Mucosa of stomach (tissue), 1 donor: Measurements from ENCODE around the gene TAF7.

Source experiments
- H3K27me3 ChIP-seq: one replicate; pipeline ENCODE4 v1.7.0; 2013; ENCODE audit warnings: mild to moderate bottlenecking, low read length; ENCODE audit not compliant: control insufficient read depth, insufficient read depth
- H3K36me3 ChIP-seq: one replicate; pipeline ENCODE4 v1.7.0; 2013; ENCODE audit warnings: low read length; ENCODE audit not compliant: control insufficient read depth, insufficient read depth
- H3K4me1 ChIP-seq: one replicate; pipeline ENCODE4 v1.7.0; 2013; ENCODE audit warnings: mild to moderate bottlenecking, low read length; ENCODE audit not compliant: control insufficient read depth, insufficient read depth
- H3K4me3 ChIP-seq: one replicate; pipeline ENCODE4 v1.7.0; 2013; ENCODE audit warnings: low read length
- H3K9ac ChIP-seq: one replicate; pipeline ENCODE4 v1.7.0; 2013; ENCODE audit warnings: mild to moderate bottlenecking, low read length, moderate library complexity
- H3K9me3 ChIP-seq: one replicate; pipeline ENCODE4 v1.7.0; 2013; ENCODE audit warnings: mild to moderate bottlenecking, low read length, moderate library complexity; ENCODE audit not compliant: control insufficient read depth
- donor health status: Pancreatic carcinoma.

TAF7 gene

GRCh38 chr5:141320225-141321169 lies at the start of gene TAF7:
Gene TAF7 (minus strand): TSS chr5:141320784. CDS start chr5:141320044, 740 bp downstream.
- peak within 1 kb of the TSS; percentile 88 for H3K4me3 ChIP-seq
- no peaks in the 10 kb centered on the region for H3K4me1 ChIP-seq
- peaks cover 46% of the 10 kb centered on the region for H3K9me3 ChIP-seq
- H3K9ac ChIP-seq = peak within 1 kb of the TSS; percentile 82
- H3K36me3 ChIP-seq = peaks cover 13% of the 10 kb centered on the region
- H3K27me3 ChIP-seq = no peaks in the 10 kb centered on the region

DNA sequence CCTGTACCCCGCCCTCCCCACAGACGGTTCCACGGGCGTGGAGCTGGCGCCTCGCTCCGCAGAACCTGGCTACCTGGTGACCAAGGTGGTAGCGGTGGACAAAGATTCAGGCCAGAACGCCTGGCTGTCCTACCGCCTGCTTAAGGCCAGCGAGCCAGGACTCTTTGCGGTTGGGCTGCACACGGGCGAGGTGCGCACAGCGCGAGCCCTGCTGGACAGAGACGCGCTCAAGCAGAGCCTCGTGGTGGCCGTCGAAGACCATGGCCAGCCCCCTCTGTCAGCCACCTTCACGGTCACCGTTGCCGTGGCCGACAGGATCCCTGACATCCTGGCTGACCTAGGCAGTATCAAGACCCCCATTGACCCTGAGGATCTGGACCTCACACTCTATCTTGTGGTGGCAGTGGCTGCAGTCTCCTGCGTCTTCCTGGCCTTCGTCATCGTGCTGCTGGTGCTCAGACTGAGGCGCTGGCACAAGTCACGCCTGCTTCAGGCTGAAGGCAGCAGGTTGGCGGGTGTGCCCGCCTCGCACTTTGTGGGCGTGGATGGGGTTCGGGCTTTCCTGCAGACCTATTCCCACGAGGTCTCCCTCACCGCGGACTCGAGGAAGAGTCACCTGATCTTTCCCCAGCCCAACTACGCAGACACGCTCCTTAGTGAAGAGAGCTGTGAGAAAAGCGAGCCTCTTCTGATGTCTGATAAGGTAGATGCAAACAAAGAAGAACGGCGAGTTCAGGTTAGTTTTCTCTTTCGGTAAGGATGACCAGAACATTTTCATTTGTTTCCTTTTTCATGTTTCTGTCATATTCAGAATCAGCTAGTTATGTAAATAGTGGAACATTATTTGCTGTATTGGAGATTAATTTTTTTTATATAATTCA lies 45.7 kb upstream of the TAF7 start:
- H3K4me3 ChIP-seq = no peak overlapping the region
- no peaks in the 10 kb centered on the region for H3K36me3 ChIP-seq
- H3K9me3 ChIP-seq = peaks cover 26% of the 10 kb centered on the region
- H3K4me1 ChIP-seq = no peaks in the 10 kb centered on the region
- H3K27me3 ChIP-seq = peaks cover 44% of the 10 kb centered on the region
- no peak overlapping the region for H3K9ac ChIP-seq

DNA sequence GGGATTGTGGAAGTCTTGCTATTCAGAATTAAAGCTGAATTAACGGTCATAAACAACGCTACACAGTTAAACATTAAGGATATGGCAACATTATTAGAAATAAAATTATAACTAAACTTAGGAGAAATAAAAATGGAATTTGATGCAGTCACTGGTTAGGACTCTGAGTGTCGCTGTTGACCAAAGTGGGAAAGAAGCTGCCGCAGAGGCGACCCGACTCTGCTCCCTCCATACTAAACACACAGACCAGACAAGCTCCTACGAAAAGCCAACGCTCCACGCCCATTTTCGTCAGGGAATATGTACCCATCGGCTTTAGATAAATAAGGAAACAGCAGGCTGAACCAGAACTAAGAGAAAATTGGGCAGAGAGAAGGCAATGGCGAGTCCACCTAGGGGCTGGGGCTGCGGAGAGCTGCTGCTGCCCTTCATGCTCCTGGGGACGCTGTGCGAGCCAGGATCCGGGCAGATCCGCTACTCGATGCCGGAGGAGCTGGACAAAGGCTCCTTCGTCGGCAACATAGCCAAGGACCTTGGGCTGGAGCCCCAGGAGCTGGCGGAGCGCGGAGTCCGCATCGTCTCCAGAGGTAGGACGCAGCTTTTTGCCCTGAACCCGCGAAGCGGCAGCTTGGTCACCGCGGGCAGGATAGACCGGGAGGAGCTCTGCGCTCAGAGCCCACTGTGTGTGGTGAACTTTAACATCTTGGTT lies 43.5 kb upstream of the TAF7 start, which contains the start of gene PCDHGA5:
TSS of gene PCDHGA5 (plus strand) at position 211 of the 709 bp plus-strand sequence. CDS start at position 380, 169 bp downstream.
- H3K9me3 ChIP-seq = peaks cover 27% of the 10 kb centered on the region
- H3K9ac ChIP-seq = no peak within 1 kb of the TSS
- H3K4me1 ChIP-seq = no peaks in the 10 kb centered on the region
- no peaks in the 10 kb centered on the region for H3K36me3 ChIP-seq
- H3K27me3 ChIP-seq = peaks cover 36% of the 10 kb centered on the region
- no peak within 1 kb of the TSS for H3K4me3 ChIP-seq

- H3K9ac ChIP-seq = no peak overlapping the region
- no peaks in the 10 kb centered on the region for H3K36me3 ChIP-seq
- H3K27me3 ChIP-seq = peaks cover 36% of the 10 kb centered on the region
- H3K9me3 ChIP-seq = peaks cover 27% of the 10 kb centered on the region
- H3K4me3 ChIP-seq = no peak overlapping the region
- no peaks in the 10 kb centered on the region for H3K4me1 ChIP-seq
Observed at GRCh38 chr5:141362719-141363118, 42.1 kb upstream of the TAF7 start.

DNA sequence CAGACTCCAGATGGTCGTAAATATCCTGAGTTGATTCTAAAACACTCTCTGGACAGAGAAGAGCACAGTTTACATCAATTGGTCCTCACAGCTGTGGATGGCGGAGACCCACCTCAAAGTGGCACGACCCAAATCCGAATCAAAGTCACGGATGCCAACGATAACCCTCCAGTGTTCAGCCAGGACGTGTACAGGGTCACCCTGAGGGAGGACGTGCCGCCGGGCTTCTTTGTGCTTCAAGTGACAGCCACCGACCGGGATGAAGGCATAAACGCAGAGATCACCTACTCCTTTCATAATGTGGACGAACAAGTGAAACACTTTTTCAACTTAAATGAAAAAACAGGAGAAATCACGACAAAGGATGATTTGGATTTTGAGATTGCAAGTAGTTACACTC lies 40.1 kb upstream of the TAF7 start:
- peaks cover 25% of the 10 kb centered on the region for H3K9me3 ChIP-seq
- H3K9ac ChIP-seq = no peak overlapping the region
- H3K36me3 ChIP-seq = no peaks in the 10 kb centered on the region
- H3K4me3 ChIP-seq = no peak overlapping the region
- peaks cover 27% of the 10 kb centered on the region for H3K27me3 ChIP-seq
- no peaks in the 10 kb centered on the region for H3K4me1 ChIP-seq

- Histone ChIP-seq H3K27me3 (peaks cover 21% of the 10 kb centered on the region), H3K36me3 (no peaks in the 10 kb centered on the region), H3K9ac (no peak within 1 kb of the TSS), H3K4me3 (no peak within 1 kb of the TSS), H3K9me3 (peaks cover 17% of the 10 kb centered on the region), H3K4me1 (no peaks in the 10 kb centered on the region)
Observed at GRCh38 chr5:141359790-141360426, 39.3 kb upstream of the TAF7 start, which contains the start of gene PCDHGB2. Gene PCDHGB2 (plus strand): TSS chr5:141359994. CDS start chr5:141360136, 142 bp downstream.

DNA sequence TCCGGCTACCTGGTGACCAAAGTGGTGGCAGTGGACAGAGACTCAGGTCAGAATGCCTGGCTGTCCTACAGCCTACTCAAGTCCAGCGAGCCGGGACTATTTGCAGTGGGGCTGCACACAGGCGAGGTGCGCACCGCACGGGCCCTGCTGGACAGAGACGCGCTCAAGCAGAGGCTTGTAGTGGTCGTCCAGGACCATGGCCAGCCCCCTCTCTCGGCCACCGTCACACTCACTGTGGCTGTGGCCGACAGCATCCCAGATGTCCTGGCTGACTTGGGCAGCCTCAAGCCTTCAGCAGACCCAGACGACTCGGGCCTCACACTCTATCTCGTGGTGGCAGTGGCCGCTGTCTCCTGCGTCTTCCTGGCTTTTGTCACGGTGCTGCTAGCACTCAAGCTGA lies 36.4 kb upstream of the TAF7 start:
- no peak overlapping the region for H3K4me3 ChIP-seq
- no peaks in the 10 kb centered on the region for H3K36me3 ChIP-seq
- H3K4me1 ChIP-seq = no peaks in the 10 kb centered on the region
- peaks cover 8% of the 10 kb centered on the region for H3K27me3 ChIP-seq
- H3K9me3 ChIP-seq = peaks cover 18% of the 10 kb centered on the region
- H3K9ac ChIP-seq = no peak overlapping the region

- no peaks in the 10 kb centered on the region for H3K4me1 ChIP-seq
- peaks cover 18% of the 10 kb centered on the region for H3K9me3 ChIP-seq
- no peak overlapping the region for H3K4me3 ChIP-seq
- H3K36me3 ChIP-seq = no peaks in the 10 kb centered on the region
- peaks cover 4% of the 10 kb centered on the region for H3K27me3 ChIP-seq
- H3K9ac ChIP-seq = no peak overlapping the region
Observed at GRCh38 chr5:141356133-141356532, 35.5 kb upstream of the TAF7 start.

DNA sequence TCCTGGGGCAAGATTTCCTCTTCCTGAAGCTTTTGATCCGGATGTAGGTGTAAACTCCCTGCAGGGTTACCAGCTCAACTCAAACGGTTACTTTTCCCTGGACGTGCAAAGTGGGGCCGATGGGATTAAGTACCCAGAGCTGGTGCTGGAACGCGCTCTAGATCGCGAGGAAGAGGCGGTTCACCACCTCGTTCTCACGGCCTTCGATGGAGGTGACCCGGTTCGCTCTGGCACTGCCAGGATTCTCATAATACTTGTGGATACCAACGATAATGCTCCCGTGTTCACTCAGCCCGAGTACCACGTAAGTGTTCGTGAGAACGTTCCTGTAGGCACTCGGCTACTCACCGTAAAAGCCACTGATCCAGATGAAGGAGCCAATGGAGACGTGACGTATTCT lies 35.1 kb upstream of the TAF7 start:
- Histone ChIP-seq H3K9me3 (peaks cover 16% of the 10 kb centered on the region), H3K4me3 (no peak overlapping the region)

DNA sequence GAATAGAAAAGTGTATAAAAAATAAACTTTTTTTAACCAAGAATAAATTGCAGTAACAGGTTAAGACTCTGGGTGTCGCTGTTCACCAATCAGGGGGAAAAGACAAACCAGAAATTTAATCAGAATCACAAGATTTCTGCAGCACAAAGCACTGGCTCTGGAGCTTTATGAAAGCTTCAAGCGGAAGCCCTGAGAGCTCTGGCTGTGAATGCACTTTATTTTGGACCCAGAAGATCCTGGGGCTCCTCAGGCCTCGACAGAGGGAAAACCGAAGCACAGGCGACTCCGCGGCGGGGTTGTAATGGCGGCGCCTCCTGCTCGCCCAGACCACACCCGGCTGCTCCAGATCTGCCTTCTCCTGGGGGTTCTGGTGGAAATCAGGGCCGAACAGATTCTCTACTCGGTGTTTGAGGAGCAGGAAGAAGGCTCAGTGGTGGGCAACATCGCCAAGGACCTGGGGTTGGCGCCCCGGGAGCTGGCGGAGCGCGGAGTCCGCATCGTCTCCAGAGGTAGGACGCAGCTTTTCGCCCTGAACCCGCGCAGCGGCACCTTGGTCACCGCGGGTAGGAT lies 34.4 kb upstream of the TAF7 start, which contains the start of gene PCDHGA4:
TSS of gene PCDHGA4 (plus strand) at position 122 of the 570 bp plus-strand sequence. CDS start at position 209, 87 bp downstream.
- Histone ChIP-seq H3K9me3 (peaks cover 16% of the 10 kb centered on the region), H3K9ac (no peak within 1 kb of the TSS), H3K4me1 (no peaks in the 10 kb centered on the region), H3K4me3 (no peak within 1 kb of the TSS), H3K36me3 (no peaks in the 10 kb centered on the region), H3K27me3 (peaks cover 5% of the 10 kb centered on the region)

More for the DNA sequence above, 35.1 kb upstream of the TAF7 start:
- Histone ChIP-seq H3K4me1 (no peaks in the 10 kb centered on the region), H3K27me3 (peaks cover 7% of the 10 kb centered on the region), H3K36me3 (no peaks in the 10 kb centered on the region), H3K9ac (no peak overlapping the region)

DNA sequence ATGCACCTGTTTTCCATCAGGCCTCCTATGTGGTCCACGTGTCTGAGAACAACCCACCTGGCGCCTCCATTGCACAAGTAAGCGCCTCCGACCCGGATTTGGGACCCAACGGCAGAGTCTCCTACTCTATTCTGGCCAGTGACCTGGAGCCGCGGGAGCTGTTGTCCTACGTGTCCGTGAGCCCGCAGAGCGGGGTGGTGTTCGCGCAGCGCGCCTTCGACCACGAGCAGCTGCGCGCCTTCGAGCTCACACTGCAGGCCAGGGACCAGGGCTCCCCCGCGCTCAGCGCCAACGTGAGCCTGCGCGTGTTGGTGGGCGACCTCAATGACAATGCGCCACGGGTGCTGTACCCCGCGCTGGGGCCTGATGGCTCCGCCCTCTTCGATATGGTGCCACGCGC lies 31.0 kb upstream of the TAF7 start:
- no peak overlapping the region for H3K4me3 ChIP-seq
- H3K27me3 ChIP-seq = peaks cover 4% of the 10 kb centered on the region
- H3K9me3 ChIP-seq = peaks cover 18% of the 10 kb centered on the region
- H3K4me1 ChIP-seq = no peaks in the 10 kb centered on the region
- no peak overlapping the region for H3K9ac ChIP-seq
- no peaks in the 10 kb centered on the region for H3K36me3 ChIP-seq
